GM21367 (cell line): ENCODE results near the gene CFAP77.
"Not testable (repeated sequence)": the region's sequence is repeated elsewhere in the genome, so short reads cannot be mapped to it uniquely, and the experiment has no call there.

ENCODE experiments used
- ATAC-seq: cut with Tn5 transposase; IDR thresholded peaks from one replicate; pipeline ENCODE4 v1.9.1; 2021; ENCODE audit not compliant: unreplicated experiment

Gene CFAP77

GRCh38 chr9:132409828-132410528, at the start of gene CFAP77:
Gene CFAP77, plus strand, starts transcription at chr9:132410211. Its CDS starts 61 bp downstream, at chr9:132410272.
- no peak for ATAC-seq

- ATAC-seq = no peak
Observed at GRCh38 chr9:132364068-132364467, 45.9 kb upstream of the CFAP77 start.

GRCh38 chr9:132365986-132366385, 44.0 kb upstream of the CFAP77 start:
- ATAC-seq = no peak

GRCh38 chr9:132366481-132366880, 43.5 kb upstream of the CFAP77 start:
- no peak for ATAC-seq

- no peak for ATAC-seq
Observed at GRCh38 chr9:132367613-132368313, 42.2 kb upstream of the CFAP77 start.

- ATAC-seq = no peak
Observed at GRCh38 chr9:132369421-132369820, 40.6 kb upstream of the CFAP77 start.

GRCh38 chr9:132370592-132370991, 39.4 kb upstream of the CFAP77 start:
- no peak for ATAC-seq

GRCh38 chr9:132372177-132373095, 37.6 kb upstream of the CFAP77 start:
- ATAC-seq = no peak

- ATAC-seq = not testable (repeated sequence)
Observed at GRCh38 chr9:132377769-132378168, 32.2 kb upstream of the CFAP77 start.

- not testable (repeated sequence) for ATAC-seq
Observed at GRCh38 chr9:132378416-132378815, 31.6 kb upstream of the CFAP77 start.

GRCh38 chr9:132381966-132382541, 28.0 kb upstream of the CFAP77 start:
- ATAC-seq = peak; percentile 57

GRCh38 chr9:132383462-132383883, 26.5 kb upstream of the CFAP77 start:
- ATAC-seq = no peak

- no peak for ATAC-seq
Observed at GRCh38 chr9:132384376-132384775, 25.6 kb upstream of the CFAP77 start.

- ATAC-seq = no peak
Observed at GRCh38 chr9:132387133-132387532, 22.9 kb upstream of the CFAP77 start.

GRCh38 chr9:132390966-132391365, 19.0 kb upstream of the CFAP77 start:
- no peak for ATAC-seq

GRCh38 chr9:132391449-132391848, 18.6 kb upstream of the CFAP77 start:
- no peak for ATAC-seq

- no peak for ATAC-seq
Observed at GRCh38 chr9:132395560-132395959, 14.5 kb upstream of the CFAP77 start.

GRCh38 chr9:132401824-132402223, 8.2 kb upstream of the CFAP77 start:
- no peak for ATAC-seq

GRCh38 chr9:132404228-132404881, 5.7 kb upstream of the CFAP77 start:
- no peak for ATAC-seq

- ATAC-seq = peak; percentile 62
Observed at GRCh38 chr9:132406554-132407122, 3.4 kb upstream of the CFAP77 start, which contains the start of gene TTF1. Gene TTF1, minus strand, starts transcription at chr9:132406840. Its CDS starts 4,019 bp downstream, at chr9:132402821.
